Measurements from ENCODE around the gene RTL5. TPM values are rescaled to one million over a fixed set of nuclear protein-coding genes. Genes with fewer than 3 reads are reported as not detected.
A peak's percentile ranks its signal among the peaks of the same experiment; 100 is the strongest.

Gene RTL5
- total and polyA plus RNA-seq, 10 of the 15 experiments (the other 5 are each of a cell fraction or from before 2014, with no cell fraction given) = under 0.01 to 0.10 (median 0.03) TPM; not detected in 5

DNA sequence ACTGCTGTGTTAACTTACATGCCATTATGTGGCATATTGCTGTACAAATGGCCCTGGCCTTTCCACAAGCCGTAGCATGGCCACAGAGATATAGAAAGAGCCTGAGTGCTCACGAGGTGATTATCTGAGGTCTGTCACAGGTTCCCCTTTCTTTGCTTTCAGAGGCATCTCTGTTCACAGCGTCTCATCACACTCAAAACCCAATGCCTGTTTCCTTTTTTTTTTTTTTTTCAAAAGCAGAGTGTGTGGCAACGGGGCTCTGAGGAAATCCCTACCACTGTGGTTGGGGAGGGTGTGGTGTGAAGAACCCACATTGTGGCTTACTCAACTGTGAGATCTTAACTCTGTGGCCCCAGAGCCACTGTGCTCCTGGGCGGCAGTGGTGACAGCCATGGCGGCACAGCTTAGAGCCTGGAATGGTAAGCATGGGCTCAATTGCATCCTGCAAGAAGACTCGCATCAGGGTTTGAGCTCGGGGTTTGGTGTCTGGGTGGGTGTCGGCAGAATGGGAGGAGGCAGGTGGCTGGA, 30.8 kb downstream of the RTL5 start (continued):
- TF ChIP-seq, protein P1, sequence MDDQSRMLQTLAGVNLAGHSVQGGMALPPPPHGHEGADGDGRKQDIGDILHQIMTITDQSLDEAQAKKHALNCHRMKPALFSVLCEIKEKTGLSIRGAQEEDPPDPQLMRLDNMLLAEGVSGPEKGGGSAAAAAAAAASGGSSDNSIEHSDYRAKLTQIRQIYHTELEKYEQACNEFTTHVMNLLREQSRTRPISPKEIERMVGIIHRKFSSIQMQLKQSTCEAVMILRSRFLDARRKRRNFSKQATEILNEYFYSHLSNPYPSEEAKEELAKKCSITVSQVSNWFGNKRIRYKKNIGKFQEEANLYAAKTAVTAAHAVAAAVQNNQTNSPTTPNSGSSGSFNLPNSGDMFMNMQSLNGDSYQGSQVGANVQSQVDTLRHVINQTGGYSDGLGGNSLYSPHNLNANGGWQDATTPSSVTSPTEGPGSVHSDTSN (IDR thresholded peaks at IDR 0.05; ENCODE audit: insufficient replicate concordance, low read depth, low read length) = no peak
- TF ChIP-seq HDAC2 (IDR thresholded peaks at IDR 0.05) (no peak), BCL11A (IDR thresholded peaks at IDR 0.05; ENCODE audit: low read depth, low read length) (no peak), STAT3 (IDR thresholded peaks at IDR 0.05; ENCODE audit: low read depth, low read length) (no peak), NBN (IDR thresholded peaks at IDR 0.05) (peak; percentile 62), CHD2 (IDR thresholded peaks at IDR 0.05; ENCODE audit: borderline replicate concordance, low read depth, low read length) (peak; percentile 53; the same call in 1 of the 2 replicates), RBBP5 (conservative IDR thresholded peaks at IDR 0.05) (no peak), CBFB (IDR thresholded peaks at IDR 0.05; ENCODE audit: low read depth) (peak; percentile 81), CBX3 (IDR thresholded peaks at IDR 0.05; ENCODE audit: borderline replicate concordance, low read depth) (no peak), SREBF1 (IDR thresholded peaks at IDR 0.05; ENCODE audit: low read length) (no peak), BHLHE40 (IDR thresholded peaks at IDR 0.05; ENCODE audit: borderline replicate concordance in 1 of 2, low read depth in 2 of 2, low read length in 1 of 2) (peak; percentile 68 to 78; a peak in 3 of 4 replicates), ZNF24 (IDR thresholded peaks at IDR 0.05) (no peak), NFXL1 (IDR thresholded peaks at IDR 0.05; ENCODE audit: borderline replicate concordance) (no peak), CREM (IDR thresholded peaks at IDR 0.05; ENCODE audit: low read depth) (no peak), IRF4 (IDR thresholded peaks at IDR 0.05; ENCODE audit: low read depth, low read length) (no peak), YY1 (IDR thresholded peaks at IDR 0.05; ENCODE audit: low read depth, low read length) (peak; percentile 51; the same call in 1 of the 2 replicates)
- TF ChIP-seq, protein P2, sequence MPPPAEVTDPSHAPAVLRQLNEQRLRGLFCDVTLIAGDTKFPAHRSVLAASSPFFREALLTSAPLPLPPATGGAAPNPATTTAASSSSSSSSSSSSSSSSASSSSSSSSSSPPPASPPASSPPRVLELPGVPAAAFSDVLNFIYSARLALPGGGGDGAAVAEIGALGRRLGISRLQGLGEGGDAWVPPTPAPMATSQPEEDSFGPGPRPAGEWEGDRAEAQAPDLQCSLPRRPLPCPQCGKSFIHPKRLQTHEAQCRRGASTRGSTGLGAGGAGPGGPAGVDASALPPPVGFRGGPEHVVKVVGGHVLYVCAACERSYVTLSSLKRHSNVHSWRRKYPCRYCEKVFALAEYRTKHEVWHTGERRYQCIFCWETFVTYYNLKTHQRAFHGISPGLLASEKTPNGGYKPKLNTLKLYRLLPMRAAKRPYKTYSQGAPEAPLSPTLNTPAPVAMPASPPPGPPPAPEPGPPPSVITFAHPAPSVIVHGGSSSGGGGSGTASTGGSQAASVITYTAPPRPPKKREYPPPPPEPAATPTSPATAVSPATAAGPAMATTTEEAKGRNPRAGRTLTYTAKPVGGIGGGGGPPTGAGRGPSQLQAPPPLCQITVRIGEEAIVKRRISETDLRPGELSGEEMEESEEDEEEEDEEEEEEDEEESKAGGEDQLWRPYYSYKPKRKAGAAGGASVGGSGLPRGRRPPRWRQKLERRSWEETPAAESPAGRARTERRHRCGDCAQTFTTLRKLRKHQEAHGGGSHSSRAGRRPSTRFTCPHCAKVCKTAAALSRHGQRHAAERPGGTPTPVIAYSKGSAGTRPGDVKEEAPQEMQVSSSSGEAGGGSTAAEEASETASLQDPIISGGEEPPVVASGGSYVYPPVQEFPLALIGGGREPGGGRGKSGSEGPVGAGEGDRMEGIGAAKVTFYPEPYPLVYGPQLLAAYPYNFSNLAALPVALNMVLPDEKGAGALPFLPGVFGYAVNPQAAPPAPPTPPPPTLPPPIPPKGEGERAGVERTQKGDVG (CRISPR knock-in tag; IDR thresholded peaks at IDR 0.05) = no peak
- TF ChIP-seq, protein P3, sequence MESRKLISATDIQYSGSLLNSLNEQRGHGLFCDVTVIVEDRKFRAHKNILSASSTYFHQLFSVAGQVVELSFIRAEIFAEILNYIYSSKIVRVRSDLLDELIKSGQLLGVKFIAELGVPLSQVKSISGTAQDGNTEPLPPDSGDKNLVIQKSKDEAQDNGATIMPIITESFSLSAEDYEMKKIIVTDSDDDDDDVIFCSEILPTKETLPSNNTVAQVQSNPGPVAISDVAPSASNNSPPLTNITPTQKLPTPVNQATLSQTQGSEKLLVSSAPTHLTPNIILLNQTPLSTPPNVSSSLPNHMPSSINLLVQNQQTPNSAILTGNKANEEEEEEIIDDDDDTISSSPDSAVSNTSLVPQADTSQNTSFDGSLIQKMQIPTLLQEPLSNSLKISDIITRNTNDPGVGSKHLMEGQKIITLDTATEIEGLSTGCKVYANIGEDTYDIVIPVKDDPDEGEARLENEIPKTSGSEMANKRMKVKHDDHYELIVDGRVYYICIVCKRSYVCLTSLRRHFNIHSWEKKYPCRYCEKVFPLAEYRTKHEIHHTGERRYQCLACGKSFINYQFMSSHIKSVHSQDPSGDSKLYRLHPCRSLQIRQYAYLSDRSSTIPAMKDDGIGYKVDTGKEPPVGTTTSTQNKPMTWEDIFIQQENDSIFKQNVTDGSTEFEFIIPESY (IDR thresholded peaks at IDR 0.05) = no peak
- TF ChIP-seq, protein P4, sequence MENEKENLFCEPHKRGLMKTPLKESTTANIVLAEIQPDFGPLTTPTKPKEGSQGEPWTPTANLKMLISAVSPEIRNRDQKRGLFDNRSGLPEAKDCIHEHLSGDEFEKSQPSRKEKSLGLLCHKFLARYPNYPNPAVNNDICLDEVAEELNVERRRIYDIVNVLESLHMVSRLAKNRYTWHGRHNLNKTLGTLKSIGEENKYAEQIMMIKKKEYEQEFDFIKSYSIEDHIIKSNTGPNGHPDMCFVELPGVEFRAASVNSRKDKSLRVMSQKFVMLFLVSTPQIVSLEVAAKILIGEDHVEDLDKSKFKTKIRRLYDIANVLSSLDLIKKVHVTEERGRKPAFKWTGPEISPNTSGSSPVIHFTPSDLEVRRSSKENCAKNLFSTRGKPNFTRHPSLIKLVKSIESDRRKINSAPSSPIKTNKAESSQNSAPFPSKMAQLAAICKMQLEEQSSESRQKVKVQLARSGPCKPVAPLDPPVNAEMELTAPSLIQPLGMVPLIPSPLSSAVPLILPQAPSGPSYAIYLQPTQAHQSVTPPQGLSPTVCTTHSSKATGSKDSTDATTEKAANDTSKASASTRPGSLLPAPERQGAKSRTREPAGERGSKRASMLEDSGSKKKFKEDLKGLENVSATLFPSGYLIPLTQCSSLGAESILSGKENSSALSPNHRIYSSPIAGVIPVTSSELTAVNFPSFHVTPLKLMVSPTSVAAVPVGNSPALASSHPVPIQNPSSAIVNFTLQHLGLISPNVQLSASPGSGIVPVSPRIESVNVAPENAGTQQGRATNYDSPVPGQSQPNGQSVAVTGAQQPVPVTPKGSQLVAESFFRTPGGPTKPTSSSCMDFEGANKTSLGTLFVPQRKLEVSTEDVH (IDR thresholded peaks at IDR 0.05; ENCODE audit: low read depth, partially characterized antibody) = no peak
- TF ChIP-seq, protein P5, sequence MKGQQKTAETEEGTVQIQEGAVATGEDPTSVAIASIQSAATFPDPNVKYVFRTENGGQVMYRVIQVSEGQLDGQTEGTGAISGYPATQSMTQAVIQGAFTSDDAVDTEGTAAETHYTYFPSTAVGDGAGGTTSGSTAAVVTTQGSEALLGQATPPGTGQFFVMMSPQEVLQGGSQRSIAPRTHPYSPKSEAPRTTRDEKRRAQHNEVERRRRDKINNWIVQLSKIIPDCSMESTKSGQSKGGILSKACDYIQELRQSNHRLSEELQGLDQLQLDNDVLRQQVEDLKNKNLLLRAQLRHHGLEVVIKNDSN (IDR thresholded peaks at IDR 0.05; ENCODE audit: borderline replicate concordance, extremely low read length, insufficient read depth, low read depth, low read length) = no peak

Data from GM12878 (cell line).